ENCODE results near the gene TENM4. TPM values are rescaled to one million over a fixed set of nuclear protein-coding genes. Genes with fewer than 3 reads are reported as not detected.

The TENM4 gene
- total RNA-seq, 2 experiments from 2014 or later = not detected

DNA sequence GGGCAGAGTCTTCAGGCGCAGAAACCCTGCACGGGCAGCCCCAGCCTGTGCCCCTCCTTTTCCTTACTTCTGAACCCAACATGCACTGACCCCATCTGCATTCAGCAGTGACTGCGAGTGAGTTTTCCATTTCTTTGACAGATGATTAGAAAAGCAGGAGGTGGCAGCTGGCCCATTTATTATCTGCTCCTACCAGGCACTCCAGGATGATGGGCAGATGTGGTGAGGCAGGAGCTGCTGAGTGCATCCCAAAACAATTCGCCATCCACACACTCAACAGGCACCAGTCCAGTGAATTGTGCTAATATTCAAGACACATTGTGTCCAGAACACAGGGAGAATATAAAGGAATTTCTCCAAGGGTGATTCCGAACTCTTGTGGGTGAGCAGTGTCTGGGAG lies 208.5 kb downstream of the TENM4 start:
- intact Hi-C loops (cut with micrococcal nuclease; ENCODE audit: unreplicated experiment) = no loop called here
- TF ChIP-seq, protein P1, sequence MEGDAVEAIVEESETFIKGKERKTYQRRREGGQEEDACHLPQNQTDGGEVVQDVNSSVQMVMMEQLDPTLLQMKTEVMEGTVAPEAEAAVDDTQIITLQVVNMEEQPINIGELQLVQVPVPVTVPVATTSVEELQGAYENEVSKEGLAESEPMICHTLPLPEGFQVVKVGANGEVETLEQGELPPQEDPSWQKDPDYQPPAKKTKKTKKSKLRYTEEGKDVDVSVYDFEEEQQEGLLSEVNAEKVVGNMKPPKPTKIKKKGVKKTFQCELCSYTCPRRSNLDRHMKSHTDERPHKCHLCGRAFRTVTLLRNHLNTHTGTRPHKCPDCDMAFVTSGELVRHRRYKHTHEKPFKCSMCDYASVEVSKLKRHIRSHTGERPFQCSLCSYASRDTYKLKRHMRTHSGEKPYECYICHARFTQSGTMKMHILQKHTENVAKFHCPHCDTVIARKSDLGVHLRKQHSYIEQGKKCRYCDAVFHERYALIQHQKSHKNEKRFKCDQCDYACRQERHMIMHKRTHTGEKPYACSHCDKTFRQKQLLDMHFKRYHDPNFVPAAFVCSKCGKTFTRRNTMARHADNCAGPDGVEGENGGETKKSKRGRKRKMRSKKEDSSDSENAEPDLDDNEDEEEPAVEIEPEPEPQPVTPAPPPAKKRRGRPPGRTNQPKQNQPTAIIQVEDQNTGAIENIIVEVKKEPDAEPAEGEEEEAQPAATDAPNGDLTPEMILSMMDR (conservative IDR thresholded peaks at IDR 0.05; ENCODE audit: low read length) = no peak
- no peak for TF ChIP-seq EZH2phosphoT487 (IDR thresholded peaks at IDR 0.05; ENCODE audit: borderline replicate concordance, low read depth, low read length)
- no peak overlapping the region for H2AFZ ChIP-seq (ENCODE audit: low read length)
- DNase-seq (ENCODE audit: low spot score) = no peak
- H3K9me2 ChIP-seq (ENCODE audit: insufficient read depth, low read length) = no peaks in the 10 kb centered on the region
- H3K36me3 ChIP-seq (ENCODE audit: insufficient read depth, low read length) = no peaks in the 10 kb centered on the region
- H4K20me1 ChIP-seq (ENCODE audit: insufficient read depth, low read length) = no peaks in the 10 kb centered on the region
- H3K4me1 ChIP-seq (ENCODE audit: insufficient read depth, low read length, poor library complexity, severe bottlenecking) = no peaks in the 10 kb centered on the region
- POLR2A ChIA-PET = no interaction called here
- no peak overlapping the region for H3K4me2 ChIP-seq (ENCODE audit: low read length)
- no peak overlapping the region for H3K4me3 ChIP-seq (ENCODE audit: low read depth, low read length, poor library complexity, severe bottlenecking)
- no peak overlapping the region for H3K27ac ChIP-seq (ENCODE audit: low read depth, low read length, poor library complexity, severe bottlenecking)
- no peaks in the 10 kb centered on the region for H3K9me3 ChIP-seq (ENCODE audit: low read length)
- BruUV-seq (replicated peaks) = no TSS peak
- CTCF ChIA-PET (ENCODE audit: unreplicated experiment) = no interaction called here
- no peaks in the 10 kb centered on the region for H3K79me2 ChIP-seq (ENCODE audit: insufficient read depth, low read depth, low read length)

DNA sequence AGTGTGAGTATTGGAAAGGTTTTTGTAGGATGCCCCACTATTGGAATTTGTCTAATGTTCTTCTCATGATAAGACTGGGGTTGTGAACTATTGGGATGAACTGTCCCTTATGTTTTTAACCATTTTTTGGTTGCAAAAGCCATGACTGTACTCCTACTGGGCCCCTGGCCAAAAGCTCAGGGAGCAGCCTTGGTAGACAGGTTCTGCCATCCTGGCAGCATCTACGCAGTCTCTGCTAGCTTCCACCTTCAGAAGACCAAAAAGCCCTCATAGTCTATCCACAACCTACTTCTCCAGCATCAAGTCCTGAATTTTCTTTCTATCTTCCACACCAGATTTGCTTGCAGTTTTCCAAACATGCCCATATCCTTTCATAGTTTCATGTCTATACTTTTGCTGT lies 211.8 kb downstream of the TENM4 start:
- H4K20me1 ChIP-seq (ENCODE audit: insufficient read depth, low read length) = no peaks in the 10 kb centered on the region
- H3K4me3 ChIP-seq (ENCODE audit: low read depth, low read length, poor library complexity, severe bottlenecking) = no peak overlapping the region
- POLR2A ChIA-PET = no interaction called here
- no peak for DNase-seq (ENCODE audit: low spot score)
- H3K9me3 ChIP-seq (ENCODE audit: low read length) = no peaks in the 10 kb centered on the region
- H3K4me2 ChIP-seq (ENCODE audit: low read length) = no peak overlapping the region
- CTCF ChIA-PET (ENCODE audit: unreplicated experiment) = no interaction called here
- no peak overlapping the region for H2AFZ ChIP-seq (ENCODE audit: low read length)
- no peaks in the 10 kb centered on the region for H3K36me3 ChIP-seq (ENCODE audit: insufficient read depth, low read length)
- no peaks in the 10 kb centered on the region for H3K9me2 ChIP-seq (ENCODE audit: insufficient read depth, low read length)
- H3K79me2 ChIP-seq (ENCODE audit: insufficient read depth, low read depth, low read length) = no peaks in the 10 kb centered on the region
- no peak for TF ChIP-seq EZH2phosphoT487 (IDR thresholded peaks at IDR 0.05; ENCODE audit: borderline replicate concordance, low read depth, low read length)
- TF ChIP-seq, protein P1 (conservative IDR thresholded peaks at IDR 0.05; ENCODE audit: low read length) = no peak
- H3K27ac ChIP-seq (ENCODE audit: low read depth, low read length, poor library complexity, severe bottlenecking) = no peak overlapping the region
- no peaks in the 10 kb centered on the region for H3K4me1 ChIP-seq (ENCODE audit: insufficient read depth, low read length, poor library complexity, severe bottlenecking)
- intact Hi-C loops (cut with micrococcal nuclease; ENCODE audit: unreplicated experiment) = no loop called here
- no TSS peak for BruUV-seq (replicated peaks)

DNA sequence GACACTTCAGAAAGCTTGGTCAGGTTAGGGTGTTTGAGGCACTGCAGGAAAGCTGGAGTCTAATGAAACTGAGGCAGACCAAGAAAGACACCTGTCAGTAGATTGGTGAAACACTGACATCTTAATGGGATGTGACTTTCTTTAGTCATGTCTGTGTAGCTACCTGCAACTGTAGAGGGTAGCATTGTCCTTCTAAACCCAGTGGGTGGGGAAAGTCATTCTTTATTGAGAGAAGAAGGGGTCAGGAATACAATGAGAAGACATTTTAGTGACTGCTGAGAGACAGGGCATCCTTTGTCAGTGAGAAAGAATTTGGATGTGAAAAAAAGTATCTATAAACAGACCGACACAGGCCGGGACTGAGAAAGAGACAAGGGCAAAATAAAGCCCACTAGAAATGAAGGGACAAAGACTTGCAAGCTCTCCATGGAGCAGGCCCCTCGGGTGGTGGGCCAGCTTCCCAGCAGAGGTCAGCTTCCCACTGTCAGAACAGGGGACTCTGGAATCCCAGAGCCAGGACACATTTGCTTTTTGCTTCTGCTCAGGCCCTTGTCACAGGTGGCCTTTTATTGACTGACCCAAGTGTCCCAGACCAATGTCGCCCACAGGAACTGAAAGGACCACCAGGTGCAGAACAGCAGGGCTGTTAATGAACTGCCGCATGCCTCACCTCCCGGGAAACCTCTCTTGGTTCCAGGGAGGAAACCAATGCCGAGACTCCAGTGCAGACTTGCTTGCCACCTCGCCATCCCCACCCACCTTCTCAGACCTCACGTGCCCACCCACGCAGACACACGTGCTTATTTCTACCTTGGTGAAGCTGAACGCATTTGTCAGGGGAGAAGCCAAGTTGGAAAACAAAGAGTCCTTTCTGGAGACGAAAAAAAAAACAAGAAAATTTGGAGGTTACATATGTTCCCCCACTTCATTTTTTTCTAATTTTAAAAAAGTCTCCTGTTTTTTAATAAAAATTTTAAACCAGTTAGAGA lies 212.8 kb downstream of the TENM4 start:
- Histone ChIP-seq H3K9me3 (ENCODE audit: low read length) (no peaks in the 10 kb centered on the region), H3K79me2 (ENCODE audit: insufficient read depth, low read depth, low read length) (no peaks in the 10 kb centered on the region), H3K4me1 (ENCODE audit: insufficient read depth, low read length, poor library complexity, severe bottlenecking) (no peaks in the 10 kb centered on the region), H4K20me1 (ENCODE audit: insufficient read depth, low read length) (no peaks in the 10 kb centered on the region), H3K4me3 (ENCODE audit: low read depth, low read length, poor library complexity, severe bottlenecking) (no peak overlapping the region), H3K27ac (ENCODE audit: low read depth, low read length, poor library complexity, severe bottlenecking) (no peak overlapping the region), H3K9me2 (ENCODE audit: insufficient read depth, low read length) (no peaks in the 10 kb centered on the region), H3K36me3 (ENCODE audit: insufficient read depth, low read length) (no peaks in the 10 kb centered on the region), H3K4me2 (ENCODE audit: low read length) (no peak overlapping the region), H2AFZ (ENCODE audit: low read length) (no peak overlapping the region)
- intact Hi-C loops (cut with micrococcal nuclease; ENCODE audit: unreplicated experiment) = no loop called here
- ChIA-PET POLR2A (no interaction called here), CTCF (ENCODE audit: unreplicated experiment) (no interaction called here)
- no peak for TF ChIP-seq EZH2phosphoT487 (IDR thresholded peaks at IDR 0.05; ENCODE audit: borderline replicate concordance, low read depth, low read length)
- TF ChIP-seq, protein P1 (conservative IDR thresholded peaks at IDR 0.05; ENCODE audit: low read length) = no peak
- BruUV-seq (replicated peaks) = no TSS peak
- no peak for DNase-seq (ENCODE audit: low spot score)
